ENCODE measurements around the gene ACACA. TPM values are rescaled to one million over a fixed set of nuclear protein-coding genes. Genes with fewer than 3 reads are reported as not detected.

ACACA gene
- total and polyA plus RNA-seq, 2 donors (not counting 1 experiment from before 2014, with no cell fraction given): 45.2 to 123 TPM

DNA sequence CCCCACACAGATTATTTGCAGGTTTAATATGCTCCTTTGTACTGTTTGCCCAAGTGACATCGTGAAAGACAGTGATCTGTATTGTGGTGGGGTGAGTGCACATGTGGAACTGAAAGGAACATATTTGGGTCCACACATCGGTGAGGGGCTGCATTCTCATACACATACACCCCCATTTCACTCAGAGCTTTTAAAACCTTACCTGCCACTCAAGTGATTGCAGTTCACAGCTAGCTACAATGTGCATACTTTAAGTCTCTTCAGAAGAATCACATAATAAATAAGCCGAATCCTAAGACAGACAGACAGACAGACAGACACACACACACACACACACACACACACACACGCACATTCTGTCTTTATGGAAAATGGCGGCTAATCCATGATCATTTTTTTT, 355.3 kb downstream of the ACACA start:
- Histone ChIP-seq H3K27me3 (ENCODE audit: control insufficient read depth, insufficient read depth, low read length) (no peaks in the 10 kb centered on the region), H3K36me3 (ENCODE audit: control insufficient read depth, insufficient read depth, low read length) (no peaks in the 10 kb centered on the region), H3K9ac (ENCODE audit: insufficient read depth, low read length) (no peak overlapping the region), H3K79me2 (ENCODE audit: control insufficient read depth, insufficient read depth, low read length) (no peaks in the 10 kb centered on the region), H3K4me3 (replicated peaks in 1 of 4; ENCODE audit: control extremely low read depth in 1 of 4, insufficient read depth in 1 of 4, low read depth in 3 of 4, low read length in 4 of 4) (no peak overlapping the region), H2AFZ (ENCODE audit: low read length) (no peak overlapping the region), H3K9me3 (ENCODE audit: control insufficient read depth, insufficient read depth, low read depth, low read length) (no peaks in the 10 kb centered on the region), H3K4me2 (ENCODE audit: extremely low read depth, insufficient read depth, low read length) (no peak overlapping the region), H3K27ac (ENCODE audit: insufficient read depth, low read length) (no peak overlapping the region), H3K4me1 (ENCODE audit: control insufficient read depth, extremely low read depth, insufficient read depth, low read length) (no peaks in the 10 kb centered on the region), H4K20me1 (ENCODE audit: control insufficient read depth, extremely low read depth, insufficient read depth, low read length) (no peaks in the 10 kb centered on the region)
- TF ChIP-seq EZH2 (IDR thresholded peaks at IDR 0.05; ENCODE audit: low read length, missing control alignments): no peak
- TF ChIP-seq, protein P1, sequence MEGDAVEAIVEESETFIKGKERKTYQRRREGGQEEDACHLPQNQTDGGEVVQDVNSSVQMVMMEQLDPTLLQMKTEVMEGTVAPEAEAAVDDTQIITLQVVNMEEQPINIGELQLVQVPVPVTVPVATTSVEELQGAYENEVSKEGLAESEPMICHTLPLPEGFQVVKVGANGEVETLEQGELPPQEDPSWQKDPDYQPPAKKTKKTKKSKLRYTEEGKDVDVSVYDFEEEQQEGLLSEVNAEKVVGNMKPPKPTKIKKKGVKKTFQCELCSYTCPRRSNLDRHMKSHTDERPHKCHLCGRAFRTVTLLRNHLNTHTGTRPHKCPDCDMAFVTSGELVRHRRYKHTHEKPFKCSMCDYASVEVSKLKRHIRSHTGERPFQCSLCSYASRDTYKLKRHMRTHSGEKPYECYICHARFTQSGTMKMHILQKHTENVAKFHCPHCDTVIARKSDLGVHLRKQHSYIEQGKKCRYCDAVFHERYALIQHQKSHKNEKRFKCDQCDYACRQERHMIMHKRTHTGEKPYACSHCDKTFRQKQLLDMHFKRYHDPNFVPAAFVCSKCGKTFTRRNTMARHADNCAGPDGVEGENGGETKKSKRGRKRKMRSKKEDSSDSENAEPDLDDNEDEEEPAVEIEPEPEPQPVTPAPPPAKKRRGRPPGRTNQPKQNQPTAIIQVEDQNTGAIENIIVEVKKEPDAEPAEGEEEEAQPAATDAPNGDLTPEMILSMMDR (conservative IDR thresholded peaks at IDR 0.05 in 1 of 2, IDR thresholded peaks at IDR 0.05 in 1 of 2; ENCODE audit: low read depth in 1 of 2, low read length in 2 of 2): no peak
- no peak for DNase-seq (ENCODE audit: low read depth in 2 of 2)

DNA sequence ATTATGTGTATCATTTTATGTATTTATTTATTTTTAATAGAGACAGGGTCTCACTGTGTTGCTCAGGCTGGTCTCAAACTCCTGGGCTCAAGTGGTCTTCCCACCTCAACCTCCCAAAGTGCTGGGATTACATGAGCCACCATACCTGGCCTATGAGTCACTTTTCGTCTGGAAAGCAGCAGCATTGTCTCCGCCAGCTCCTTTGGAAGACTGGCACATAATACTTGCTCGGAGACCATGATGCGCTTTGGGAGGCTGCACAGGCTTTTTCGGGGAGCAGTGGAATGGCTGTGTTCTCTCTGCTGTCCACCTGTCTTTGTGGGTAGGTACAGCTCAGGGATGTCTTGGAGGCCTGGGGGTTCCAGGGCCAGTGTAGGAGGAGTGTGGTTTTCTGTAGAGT, 355.7 kb downstream of the ACACA start:
- H3K4me1 ChIP-seq (ENCODE audit: control insufficient read depth, extremely low read depth, insufficient read depth, low read length): no peaks in the 10 kb centered on the region
- peak in 1 of 2 donors; percentile 65 for DNase-seq (ENCODE audit: low read depth in 2 of 2)
- no peaks in the 10 kb centered on the region for H3K27me3 ChIP-seq (ENCODE audit: control insufficient read depth, insufficient read depth, low read length)
- H3K79me2 ChIP-seq (ENCODE audit: control insufficient read depth, insufficient read depth, low read length): no peaks in the 10 kb centered on the region
- no peak overlapping the region for H2AFZ ChIP-seq (ENCODE audit: low read length)
- H3K4me3 ChIP-seq (replicated peaks in 1 of 4; ENCODE audit: control extremely low read depth in 1 of 4, insufficient read depth in 1 of 4, low read depth in 3 of 4, low read length in 4 of 4): no peak overlapping the region
- H3K9ac ChIP-seq (ENCODE audit: insufficient read depth, low read length): no peak overlapping the region
- H3K9me3 ChIP-seq (ENCODE audit: control insufficient read depth, insufficient read depth, low read depth, low read length): no peaks in the 10 kb centered on the region
- TF ChIP-seq, protein P1 (conservative IDR thresholded peaks at IDR 0.05 in 1 of 2, IDR thresholded peaks at IDR 0.05 in 1 of 2; ENCODE audit: low read depth in 1 of 2, low read length in 2 of 2): no peak
- TF ChIP-seq EZH2 (IDR thresholded peaks at IDR 0.05; ENCODE audit: low read length, missing control alignments): no peak
- no peaks in the 10 kb centered on the region for H3K36me3 ChIP-seq (ENCODE audit: control insufficient read depth, insufficient read depth, low read length)
- no peak overlapping the region for H3K27ac ChIP-seq (ENCODE audit: insufficient read depth, low read length)
- H4K20me1 ChIP-seq (ENCODE audit: control insufficient read depth, extremely low read depth, insufficient read depth, low read length): no peaks in the 10 kb centered on the region
- no peak overlapping the region for H3K4me2 ChIP-seq (ENCODE audit: extremely low read depth, insufficient read depth, low read length)

DNA sequence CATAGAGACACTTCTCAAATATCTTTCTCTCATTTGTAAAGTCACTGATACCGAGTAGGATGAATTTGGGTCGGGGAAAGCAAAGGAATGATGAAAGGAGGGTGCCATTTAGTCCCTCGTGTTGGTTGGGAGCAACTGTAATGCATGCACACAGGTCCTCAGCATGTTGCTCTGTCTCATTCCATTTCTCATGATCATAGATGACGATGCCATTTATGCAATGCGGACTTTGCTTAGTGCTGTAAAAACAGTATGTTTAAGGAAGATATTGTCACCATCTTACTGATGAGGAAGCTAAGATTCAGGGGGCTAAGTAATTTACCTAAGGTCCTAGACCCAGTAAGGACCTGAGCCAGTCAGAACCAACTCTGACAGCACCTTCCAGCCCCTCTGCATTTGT, 357.8 kb downstream of the ACACA start:
- H3K79me2 ChIP-seq (ENCODE audit: control insufficient read depth, insufficient read depth, low read length): no peaks in the 10 kb centered on the region
- H3K4me2 ChIP-seq (ENCODE audit: extremely low read depth, insufficient read depth, low read length): no peak overlapping the region
- no peak for TF ChIP-seq EZH2 (IDR thresholded peaks at IDR 0.05; ENCODE audit: low read length, missing control alignments)
- TF ChIP-seq, protein P1 (conservative IDR thresholded peaks at IDR 0.05 in 1 of 2, IDR thresholded peaks at IDR 0.05 in 1 of 2; ENCODE audit: low read depth in 1 of 2, low read length in 2 of 2): no peak
- H3K27me3 ChIP-seq (ENCODE audit: control insufficient read depth, insufficient read depth, low read length): no peaks in the 10 kb centered on the region
- no peak overlapping the region for H3K4me3 ChIP-seq (replicated peaks in 1 of 4; ENCODE audit: control extremely low read depth in 1 of 4, insufficient read depth in 1 of 4, low read depth in 3 of 4, low read length in 4 of 4)
- H3K36me3 ChIP-seq (ENCODE audit: control insufficient read depth, insufficient read depth, low read length): no peaks in the 10 kb centered on the region
- no peaks in the 10 kb centered on the region for H4K20me1 ChIP-seq (ENCODE audit: control insufficient read depth, extremely low read depth, insufficient read depth, low read length)
- H3K27ac ChIP-seq (ENCODE audit: insufficient read depth, low read length): no peak overlapping the region
- no peaks in the 10 kb centered on the region for H3K9me3 ChIP-seq (ENCODE audit: control insufficient read depth, insufficient read depth, low read depth, low read length)
- H3K9ac ChIP-seq (ENCODE audit: insufficient read depth, low read length): no peak overlapping the region
- no peak overlapping the region for H2AFZ ChIP-seq (ENCODE audit: low read length)
- H3K4me1 ChIP-seq (ENCODE audit: control insufficient read depth, extremely low read depth, insufficient read depth, low read length): no peaks in the 10 kb centered on the region
- DNase-seq (ENCODE audit: low read depth in 2 of 2): no peak

All from fibroblast of lung (primary cell).